ENCODE data around the gene PEX7.
"Not testable (repeated sequence)": the region's sequence is repeated elsewhere in the genome, so short reads cannot be mapped to it uniquely, and the experiment has no call there.

Gene PEX7

GRCh38 chr6:136955123-136955522 lies 132.7 kb downstream of the PEX7 start:
- DNase-seq: no peak

GRCh38 chr6:136956590-136957544 lies 134.5 kb downstream of the PEX7 start:
- DNase-seq: no peak

- DNase-seq: no peak
Measured at GRCh38 chr6:136958168-136958567, 135.8 kb downstream of the PEX7 start.

GRCh38 chr6:136959471-136959891 lies 137.1 kb downstream of the PEX7 start:
- no peak for DNase-seq

- DNase-seq: not testable (repeated sequence)
Measured at GRCh38 chr6:136959935-136960334, 137.5 kb downstream of the PEX7 start.

- DNase-seq: no peak
Measured at GRCh38 chr6:136960781-136961180, 138.4 kb downstream of the PEX7 start.

- DNase-seq: no peak
Measured at GRCh38 chr6:136961848-136962247, 139.5 kb downstream of the PEX7 start.

- no peak for DNase-seq
Measured at GRCh38 chr6:136962661-136963060, 140.3 kb downstream of the PEX7 start.

- DNase-seq: no peak
Measured at GRCh38 chr6:136963259-136963658, 140.9 kb downstream of the PEX7 start.
